ENCODE data around the gene DES.

Gene DES

DNA sequence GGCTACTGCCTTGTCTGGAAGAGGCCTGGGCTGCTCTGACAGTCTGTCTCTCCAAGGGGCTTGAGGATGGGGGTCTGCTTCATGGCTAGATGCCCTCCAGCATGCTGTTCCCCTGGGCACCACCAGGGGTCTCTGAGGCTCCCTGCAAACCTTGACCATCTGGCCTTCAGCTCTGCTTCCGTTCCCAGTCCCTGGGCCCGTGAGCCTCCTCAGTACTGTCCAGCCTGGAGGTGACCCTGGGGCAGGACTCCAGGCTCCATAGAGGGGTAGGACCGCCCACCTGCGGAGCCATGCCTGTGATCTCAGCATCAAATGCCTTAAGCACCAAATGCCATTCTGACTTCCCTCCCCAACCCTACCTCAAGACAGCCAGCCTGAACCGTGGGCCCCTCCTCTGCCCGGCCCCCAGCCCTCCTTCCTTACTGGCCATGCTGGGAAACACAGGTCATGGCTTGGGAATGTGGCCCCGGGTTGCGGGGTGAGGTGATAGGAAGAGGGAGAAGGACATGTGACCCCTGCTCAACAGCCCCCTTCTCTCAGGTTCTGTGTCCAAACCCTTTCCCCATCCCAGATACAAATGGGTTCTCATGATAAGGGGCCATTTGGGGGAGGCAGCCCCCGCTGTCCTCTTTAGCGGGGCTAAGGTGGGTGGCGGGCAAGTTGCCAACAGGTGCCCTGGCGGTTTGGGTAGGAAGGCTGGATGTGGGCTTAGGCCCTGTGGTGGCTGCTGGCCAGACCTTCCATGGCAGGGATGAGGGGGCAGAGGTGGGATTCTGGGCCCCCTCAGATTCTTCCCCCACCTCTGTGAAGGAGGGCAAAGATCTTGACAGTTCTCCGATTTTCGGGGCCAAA, 41.5 kb downstream of the DES start:
- no peak for DNase-seq

DNA sequence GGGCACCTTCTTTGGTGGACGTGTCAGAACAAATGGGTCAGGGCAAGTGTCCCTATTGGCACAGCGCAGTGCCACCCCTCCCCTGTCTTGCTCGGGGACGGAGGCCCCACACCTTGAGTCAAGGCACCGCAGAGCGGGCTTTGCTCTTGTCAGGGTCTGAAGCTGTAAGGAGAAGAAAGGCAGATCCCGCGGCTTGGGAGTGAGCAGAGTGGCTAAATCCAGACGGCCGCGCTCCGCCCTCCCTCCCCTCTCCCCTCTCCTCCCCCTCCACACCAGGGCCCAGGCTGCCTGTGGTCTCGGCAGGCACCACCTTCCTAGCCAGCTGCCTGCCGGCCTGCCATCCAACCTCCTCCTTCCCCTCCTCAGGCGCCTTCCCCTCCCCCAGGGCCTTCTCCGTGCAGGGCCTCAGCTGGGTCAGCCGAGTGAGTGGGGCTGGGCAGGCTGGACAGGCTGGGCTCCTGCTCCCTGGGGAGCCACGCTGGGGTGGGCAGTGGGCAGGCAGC, 42.3 kb downstream of the DES start:
- DNase-seq: no peak

DNA sequence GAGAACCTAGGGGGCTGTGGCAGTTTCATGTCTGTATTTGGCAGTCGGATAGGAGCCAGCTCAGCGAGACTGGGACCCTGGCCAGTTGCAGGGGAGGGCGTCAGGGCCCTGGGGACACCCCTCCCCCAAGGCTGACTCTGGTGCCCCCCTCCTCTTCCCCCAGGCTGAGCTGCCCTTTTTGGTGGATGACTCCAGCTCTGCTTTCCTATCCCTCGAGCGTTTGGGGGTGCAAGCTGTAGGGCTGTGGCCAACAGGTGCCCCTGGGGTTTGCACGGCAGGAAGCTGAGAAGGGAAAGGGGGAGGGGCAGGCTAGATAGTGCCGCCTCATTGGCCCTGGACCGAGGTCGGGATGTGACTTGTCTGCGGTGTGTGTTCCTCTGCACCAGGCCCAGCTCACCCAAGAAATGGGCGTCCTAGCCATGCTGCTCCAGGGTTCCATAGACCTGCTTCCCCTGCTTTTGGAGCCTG, 42.9 kb downstream of the DES start:
- no peak for DNase-seq

DNA sequence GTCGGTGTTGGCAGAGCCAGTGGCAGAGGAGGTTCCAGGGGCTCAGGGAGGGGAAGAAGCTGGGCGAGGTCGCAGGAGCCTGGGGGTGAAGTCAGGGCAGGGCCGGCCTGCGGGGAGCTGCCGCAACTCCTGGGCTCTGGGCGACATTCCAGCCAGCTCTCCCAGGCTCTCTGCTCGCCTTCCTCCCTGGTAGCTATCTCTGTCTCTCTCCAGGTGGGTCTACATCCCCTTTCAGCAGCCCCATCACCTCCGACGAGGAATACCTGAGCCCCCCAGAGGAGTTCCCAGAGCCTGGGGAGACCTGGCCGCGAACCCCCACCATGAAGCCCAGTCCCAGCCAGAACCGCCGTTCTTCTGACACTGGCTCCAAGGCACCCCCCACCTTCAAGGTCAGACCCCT, 43.5 kb downstream of the DES start:
- no peak for DNase-seq

DNA sequence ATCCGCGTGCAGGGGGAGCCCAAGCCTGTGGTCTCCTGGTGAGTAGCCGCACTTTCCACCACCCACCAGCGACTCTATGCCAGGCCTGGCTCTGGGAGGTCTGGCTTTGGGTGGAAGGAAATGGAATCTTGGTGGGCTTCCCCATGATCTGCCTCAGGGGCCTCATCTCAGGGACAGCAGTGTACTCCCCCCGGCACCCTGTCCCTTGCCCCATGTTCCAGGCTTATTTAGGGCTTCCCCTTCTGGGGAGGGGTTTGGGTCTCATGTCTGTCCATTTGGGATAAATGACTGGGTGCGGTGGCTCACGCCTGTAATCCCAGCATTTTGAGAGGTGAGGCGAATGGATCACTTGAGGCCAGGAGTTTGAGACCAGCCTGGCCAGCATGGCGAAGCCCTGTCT, 44.2 kb downstream of the DES start:
- no peak for DNase-seq

DNA sequence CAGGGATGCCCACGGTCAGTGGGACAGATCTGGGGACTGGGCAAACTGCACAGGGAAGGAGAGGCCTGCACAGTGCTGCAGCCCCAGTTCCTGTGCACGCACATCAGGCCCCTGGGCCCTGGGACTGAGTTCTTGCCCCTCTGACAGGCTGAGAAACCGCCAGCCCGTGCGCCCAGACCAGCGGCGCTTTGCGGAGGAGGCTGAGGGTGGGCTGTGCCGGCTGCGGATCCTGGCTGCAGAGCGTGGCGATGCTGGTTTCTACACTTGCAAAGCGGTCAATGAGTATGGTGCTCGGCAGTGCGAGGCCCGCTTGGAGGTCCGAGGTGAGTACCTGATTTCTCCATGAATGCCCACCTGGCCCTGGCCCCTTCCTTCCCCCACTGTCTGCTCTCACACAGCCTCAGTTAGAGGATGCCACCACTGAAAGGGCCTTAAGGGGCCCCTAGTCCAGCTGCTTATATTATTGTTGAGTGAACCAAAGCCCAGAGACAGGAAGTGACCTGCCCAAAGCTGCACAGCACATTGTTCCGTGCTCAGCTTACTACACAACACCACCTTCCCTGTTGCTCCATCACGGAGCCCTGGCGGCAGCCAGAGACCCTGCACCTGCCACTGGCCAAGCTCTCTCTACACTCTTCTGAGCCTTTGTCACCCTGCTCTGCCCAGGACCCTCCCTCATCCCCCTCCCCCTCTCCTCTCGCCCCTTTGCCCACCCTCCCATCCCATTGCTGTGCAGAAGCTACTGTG, 46.3 kb downstream of the DES start:
- no peak for DNase-seq

DNA sequence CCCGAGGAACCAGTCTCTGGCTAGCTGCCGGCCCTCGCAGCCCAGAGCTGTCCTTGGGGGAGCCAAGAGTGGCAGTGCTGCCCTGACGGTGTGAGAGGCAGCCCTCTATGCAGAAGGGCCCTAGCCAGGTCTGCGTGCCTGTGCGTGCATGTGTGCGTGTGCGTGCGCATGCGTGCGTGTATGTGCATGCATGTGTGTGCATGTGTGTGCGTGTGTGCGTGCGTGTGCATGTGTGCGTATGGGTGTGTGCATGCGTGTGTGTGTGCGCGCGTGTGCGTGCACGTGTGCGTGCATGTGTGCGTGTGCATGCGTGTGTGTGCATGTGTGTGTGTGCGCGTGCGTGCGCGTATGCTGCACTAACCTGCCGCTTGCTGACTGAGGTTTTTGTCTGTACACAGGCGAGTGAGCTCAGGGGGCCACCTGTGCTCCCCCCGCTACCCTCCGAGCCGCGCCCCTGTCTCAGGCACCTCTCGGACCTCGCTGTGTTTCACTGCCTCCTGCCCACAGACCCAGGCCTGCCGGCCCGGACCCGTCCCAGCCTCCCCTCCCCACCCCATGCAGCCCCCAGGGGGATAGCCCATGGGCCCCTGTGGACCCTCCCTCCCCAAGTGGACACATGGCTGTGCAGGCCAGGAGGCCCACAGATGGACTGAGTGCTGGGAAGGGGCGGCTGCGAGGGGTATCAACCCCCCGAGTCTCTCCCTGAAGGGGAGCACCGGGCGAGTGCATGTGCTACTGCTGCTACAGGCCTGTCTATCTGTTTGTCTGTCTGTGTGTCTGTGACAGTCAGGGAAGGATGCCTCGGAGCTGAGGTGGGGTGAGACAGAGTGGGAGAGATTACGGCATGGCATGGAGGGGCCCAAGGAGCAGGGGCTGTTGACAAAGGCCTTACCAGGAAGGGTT, 47.7 kb downstream of the DES start:
- DNase-seq: no peak

DNA sequence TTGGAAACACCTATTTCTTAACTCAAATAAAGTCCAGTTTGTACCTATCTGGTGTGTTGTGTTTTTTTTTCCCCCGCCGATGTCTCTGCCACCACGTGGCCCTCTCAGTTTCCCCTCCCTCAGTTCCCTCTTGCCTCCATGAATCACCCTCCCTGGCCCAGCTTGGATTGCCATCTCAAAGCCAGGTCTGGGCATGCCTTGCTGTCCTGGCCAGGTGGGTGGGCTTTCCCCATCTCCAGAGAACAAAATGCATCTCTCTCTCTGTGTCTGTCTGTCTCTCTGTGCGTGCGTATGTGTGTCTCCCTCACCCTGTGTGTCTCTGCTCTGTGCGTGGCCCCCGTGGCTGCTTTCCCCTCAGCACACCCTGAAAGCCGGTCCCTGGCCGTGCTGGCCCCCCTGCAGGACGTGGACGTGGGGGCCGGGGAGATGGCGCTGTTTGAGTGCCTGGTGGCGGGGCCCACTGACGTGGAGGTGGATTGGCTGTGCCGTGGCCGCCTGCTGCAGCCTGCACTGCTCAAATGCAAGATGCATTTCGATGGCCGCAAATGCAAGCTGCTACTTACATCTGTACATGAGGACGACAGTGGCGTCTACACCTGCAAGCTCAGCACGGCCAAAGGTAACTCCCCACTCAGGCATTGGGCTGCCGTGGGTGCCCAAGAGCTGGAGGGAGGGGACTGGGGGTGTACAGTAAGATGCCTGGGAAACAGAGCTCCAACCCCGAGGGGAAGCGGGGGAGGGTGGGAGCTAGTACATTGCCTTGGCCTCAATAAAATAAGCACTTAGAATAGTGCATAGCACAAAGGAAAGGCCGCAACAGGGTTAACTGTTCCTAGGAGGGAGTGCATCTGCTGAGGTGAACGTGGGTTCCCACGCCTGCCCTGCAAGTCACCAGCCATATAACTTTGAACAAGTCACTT, 48.9 kb downstream of the DES start:
- no peak for DNase-seq

DNA sequence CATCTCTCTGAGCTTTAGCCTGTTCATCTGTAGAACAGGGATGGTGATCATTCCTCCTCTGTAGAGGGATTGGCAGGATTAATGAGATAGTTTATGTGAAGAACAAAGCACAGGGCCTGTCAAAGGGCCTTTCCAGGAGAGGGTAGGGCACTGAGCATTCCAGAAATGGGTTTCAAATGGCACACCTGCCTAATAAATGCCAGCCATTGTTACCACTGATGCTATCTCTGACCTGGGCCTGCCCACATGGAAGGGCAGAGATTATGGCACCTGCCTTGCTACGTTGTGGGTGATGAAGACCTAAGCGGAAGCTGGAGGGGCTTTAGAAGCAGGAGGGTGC, 49.5 kb downstream of the DES start:
- no peak for DNase-seq

DNA sequence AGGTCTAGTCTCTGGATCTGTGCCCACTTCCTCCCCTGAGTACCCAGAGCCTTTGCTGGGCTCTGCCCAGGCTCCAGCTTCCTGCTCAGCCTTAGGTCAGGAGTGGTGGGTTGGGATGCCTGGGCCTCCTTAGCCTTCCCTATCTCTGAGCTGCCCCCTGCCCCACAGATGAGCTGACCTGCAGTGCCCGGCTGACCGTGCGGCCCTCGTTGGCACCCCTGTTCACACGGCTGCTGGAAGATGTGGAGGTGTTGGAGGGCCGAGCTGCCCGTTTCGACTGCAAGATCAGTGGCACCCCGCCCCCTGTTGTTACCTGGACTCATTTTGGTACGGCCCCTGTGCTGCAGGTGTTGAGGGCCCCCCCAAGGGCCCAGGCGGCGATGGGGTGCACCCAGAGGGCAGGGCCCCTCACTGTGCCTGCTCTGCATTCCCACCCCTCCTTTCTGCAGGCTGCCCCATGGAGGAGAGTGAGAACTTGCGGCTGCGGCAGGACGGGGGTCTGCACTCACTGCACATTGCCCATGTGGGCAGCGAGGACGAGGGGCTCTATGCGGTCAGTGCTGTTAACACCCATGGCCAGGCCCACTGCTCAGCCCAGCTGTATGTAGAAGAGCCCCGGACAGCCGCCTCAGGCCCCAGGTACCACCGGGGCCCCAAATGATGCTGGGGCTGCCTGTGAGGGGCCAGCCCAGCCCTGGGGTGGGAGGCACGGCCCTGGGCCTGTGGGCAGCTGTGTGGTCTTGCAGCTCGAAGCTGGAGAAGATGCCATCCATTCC, 50.4 kb downstream of the DES start:
- no peak for DNase-seq

DNA sequence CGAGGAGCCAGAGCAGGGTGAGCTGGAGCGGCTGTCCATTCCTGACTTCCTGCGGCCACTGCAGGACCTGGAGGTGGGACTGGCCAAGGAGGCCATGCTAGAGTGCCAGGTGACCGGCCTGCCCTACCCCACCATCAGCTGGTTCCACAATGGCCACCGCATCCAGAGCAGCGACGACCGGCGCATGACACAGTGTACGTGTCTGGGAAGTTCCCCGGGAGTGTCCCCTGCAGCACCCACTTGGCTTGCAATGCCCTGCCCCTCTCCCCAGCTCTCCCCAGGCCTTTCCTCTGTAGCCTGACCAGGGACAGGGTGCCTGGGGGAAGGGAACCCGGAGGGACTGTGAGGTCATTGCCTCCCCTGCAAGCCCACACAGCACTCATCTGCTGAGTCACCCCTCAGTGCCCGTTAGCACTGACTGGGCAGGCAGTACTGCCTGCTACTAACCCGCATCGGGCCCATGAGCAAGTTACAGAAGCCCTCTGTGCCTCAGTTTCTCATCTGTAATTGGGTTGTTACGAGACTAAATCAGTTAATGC, 51.1 kb downstream of the DES start:
- DNase-seq: peak; percentile 32

DNA sequence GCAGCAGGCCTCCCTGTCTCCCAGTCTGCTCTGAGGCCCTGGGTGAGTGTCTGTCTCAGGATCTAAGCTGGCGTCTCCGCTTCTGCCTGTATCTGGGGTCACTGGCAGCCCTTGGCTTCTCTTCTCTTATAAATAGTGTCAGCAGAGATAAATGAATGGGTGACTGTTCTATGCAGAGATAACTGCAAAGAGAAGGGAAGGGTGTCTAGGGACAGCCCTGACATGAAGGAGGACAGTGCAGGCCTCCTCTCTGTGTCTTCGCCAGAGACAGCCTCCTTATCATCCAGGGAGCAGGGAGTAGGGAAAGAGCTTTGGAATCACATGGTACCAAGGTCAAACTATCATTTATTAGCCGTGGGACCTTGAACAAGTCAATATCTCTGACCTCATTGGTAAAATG, 52.3 kb downstream of the DES start:
- DNase-seq: no peak

DNA sequence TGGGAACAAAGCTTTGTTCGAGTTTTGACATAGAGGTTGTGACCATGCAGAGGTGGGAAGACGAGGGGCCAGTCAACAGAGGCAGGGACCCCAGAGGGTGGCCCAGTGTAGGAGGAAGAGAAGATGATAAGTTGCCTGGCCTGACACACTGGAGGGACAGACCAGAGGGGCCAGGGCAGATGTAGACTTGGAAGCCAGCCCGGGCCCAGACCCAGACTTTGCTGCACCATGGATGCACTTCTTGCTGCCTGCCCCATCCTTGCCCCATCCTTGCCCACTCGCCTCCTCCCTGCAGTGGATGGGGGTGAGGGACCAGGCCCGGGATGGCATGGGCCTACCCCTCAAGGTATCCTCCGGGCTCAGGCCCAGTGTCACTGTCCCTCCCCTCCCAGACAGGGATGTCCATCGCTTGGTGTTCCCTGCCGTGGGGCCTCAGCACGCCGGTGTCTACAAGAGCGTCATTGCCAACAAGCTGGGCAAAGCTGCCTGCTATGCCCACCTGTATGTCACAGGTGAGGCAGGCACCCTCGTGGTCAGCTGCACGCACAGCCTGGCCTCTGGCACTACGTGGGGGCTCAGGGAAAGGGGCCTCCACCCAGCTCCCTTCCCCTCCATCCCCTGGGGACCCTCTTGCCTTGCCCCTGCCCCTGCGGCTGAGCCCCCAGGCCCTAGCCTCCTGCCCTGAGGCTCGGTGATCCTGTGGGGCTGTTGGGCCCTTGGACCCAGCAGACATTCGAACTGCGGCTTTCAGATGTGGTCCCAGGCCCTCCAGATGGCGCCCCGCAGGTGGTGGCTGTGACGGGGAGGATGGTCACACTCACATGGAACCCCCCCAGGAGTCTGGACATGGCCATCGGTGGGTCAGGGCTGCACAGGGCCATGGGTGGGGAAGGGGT, 53.5 kb downstream of the DES start:
- DNase-seq: no peak

DNA sequence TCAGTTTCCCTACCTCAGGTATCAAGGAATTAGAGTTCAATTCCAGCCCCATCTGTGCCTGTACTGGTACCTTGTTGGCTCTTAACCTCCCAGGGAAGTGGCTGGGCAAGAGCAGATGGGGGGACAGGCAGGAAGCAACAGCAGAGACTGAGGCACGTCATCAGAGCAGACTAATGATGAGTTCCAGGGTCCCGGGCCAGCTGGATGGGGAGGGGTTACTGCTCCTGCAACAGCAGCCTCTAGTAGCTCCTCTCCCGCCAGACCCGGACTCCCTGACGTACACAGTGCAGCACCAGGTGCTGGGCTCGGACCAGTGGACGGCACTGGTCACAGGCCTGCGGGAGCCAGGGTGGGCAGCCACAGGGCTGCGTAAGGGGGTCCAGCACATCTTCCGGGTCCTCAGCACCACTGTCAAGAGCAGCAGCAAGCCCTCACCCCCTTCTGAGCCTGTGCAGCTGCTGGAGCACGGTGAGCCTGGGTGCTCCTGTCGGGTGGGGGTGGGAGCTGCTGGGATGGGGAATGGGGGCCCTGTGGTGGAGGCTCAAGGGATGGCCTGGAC, 54.5 kb downstream of the DES start:
- no peak for DNase-seq

DNA sequence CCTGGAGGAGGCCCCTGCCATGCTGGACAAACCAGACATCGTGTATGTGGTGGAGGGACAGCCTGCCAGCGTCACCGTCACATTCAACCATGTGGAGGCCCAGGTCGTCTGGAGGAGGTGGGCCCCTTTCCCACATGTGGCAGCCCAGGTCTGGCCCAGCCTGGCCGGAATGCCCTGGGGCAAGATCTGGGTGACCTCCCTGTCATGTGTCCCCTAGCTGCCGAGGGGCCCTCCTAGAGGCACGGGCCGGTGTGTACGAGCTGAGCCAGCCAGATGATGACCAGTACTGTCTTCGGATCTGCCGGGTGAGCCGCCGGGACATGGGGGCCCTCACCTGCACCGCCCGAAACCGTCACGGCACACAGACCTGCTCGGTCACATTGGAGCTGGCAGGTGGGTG, 55.3 kb downstream of the DES start:
- no peak for DNase-seq

DNA sequence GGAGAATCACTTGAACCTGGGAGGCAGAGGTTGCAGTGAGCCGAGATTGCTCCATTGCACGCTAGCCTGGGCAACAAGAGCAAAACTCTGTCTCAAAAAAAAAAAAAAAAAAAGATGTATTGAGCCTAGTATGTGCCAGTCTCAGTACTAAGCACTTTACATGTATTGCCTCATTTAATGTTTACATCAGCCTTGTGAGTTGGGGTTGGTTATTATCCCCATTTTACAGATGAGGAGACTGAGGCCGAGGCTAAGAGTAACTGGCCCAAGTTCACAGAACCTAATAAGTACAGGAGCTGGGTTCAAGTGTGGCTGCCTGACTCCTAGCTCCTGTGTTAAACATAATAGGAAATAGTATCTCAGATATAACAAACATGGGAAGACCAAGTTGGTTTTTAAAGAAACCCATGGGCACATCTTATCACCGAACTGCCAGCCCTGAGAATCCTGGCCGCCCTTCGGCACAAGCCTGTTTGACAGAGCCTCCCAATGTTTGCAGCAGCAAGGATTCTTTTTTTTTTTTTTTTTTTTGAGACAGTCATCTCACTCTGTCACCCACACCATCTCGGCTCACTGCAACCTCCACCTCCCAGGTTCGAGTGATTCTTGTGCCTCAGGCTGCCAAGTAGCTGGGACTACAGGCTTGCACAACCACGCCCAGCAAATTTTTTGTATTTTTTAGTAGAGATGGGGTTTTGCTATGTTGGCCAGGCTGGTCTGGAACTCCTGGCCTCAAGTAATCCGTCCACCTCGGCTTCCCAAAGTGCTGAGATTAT, 56.3 kb downstream of the DES start:
- no peak for DNase-seq

DNA sequence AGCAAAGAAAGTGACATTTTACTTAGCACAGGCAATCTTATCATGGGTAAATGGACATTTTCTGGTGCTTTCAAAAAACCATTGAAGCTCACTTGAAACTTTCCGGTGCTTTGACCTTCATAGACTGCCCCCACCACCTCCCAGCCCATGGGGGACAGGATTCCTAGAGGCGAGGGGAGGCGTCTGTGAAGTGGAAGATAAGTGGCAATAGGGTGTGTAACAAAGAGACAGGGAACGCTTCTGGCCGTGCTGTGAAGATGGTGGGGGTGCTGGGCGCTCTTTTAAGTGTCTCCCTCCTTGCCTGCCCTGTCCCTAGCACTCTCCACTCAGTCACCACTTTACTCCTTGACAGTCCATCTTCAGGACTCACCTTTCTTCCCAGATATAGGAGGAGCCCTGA, 57.1 kb downstream of the DES start:
- DNase-seq: no peak

All from amniotic stem cell (primary cell).